Esophagus (tissue), 2 donors: ENCODE data around the gene SNTB2. TPM values are rescaled to one million over a fixed set of nuclear protein-coding genes. Genes with fewer than 3 reads are reported as not detected.

Experiments
- H3K27ac ChIP-seq, 2 donors: one replicate each; pipeline ENCODE4 v1.5.1; 2013; ENCODE audit warnings: low read depth in 2 of 2, mild to moderate bottlenecking in 2 of 2, inconsistent platforms in 1 of 2, low read length in 1 of 2, moderate library complexity in 1 of 2
- H3K27me3 ChIP-seq, 2 donors: one replicate each; pipeline ENCODE4 v1.6.1; 2013; ENCODE audit warnings: low read length in 2 of 2, control low read depth in 1 of 2, mild to moderate bottlenecking in 1 of 2; ENCODE audit not compliant: insufficient read depth in 2 of 2, control insufficient read depth in 1 of 2
- H3K36me3 ChIP-seq, 2 donors: one replicate each; pipeline ENCODE4 v1.6.1; 2013; ENCODE audit warnings: low read length in 1 of 2; ENCODE audit not compliant: control insufficient read depth in 2 of 2, insufficient read depth in 2 of 2
- H3K4me1 ChIP-seq, 2 donors: one replicate each; pipeline ENCODE4 v1.6.1; 2013; ENCODE audit warnings: low read length in 1 of 2; ENCODE audit not compliant: control insufficient read depth in 2 of 2, insufficient read depth in 2 of 2
- H3K4me3 ChIP-seq, 2 donors: one replicate each; pipeline ENCODE4 v1.5.1; 2013; ENCODE audit warnings: low read length in 2 of 2, mild to moderate bottlenecking in 2 of 2, low read depth in 1 of 2, moderate library complexity in 1 of 2
- H3K9me3 ChIP-seq, 2 donors: one replicate each; pipeline ENCODE4 v1.6.1; 2013; ENCODE audit warnings: mild to moderate bottlenecking in 2 of 2, low read depth in 1 of 2, low read length in 1 of 2, moderate library complexity in 1 of 2; ENCODE audit not compliant: control insufficient read depth in 2 of 2, insufficient read depth in 1 of 2
- WGBS, 2 donors: extraction: QIAGEN DNeasy Blood & Tissue Kit; methylation state at CpG; one replicate each; pipeline ENCODE4 v1.1.7; 2013; 5-methylcytosine and 5-hydroxymethylcytosine counted together
- polyA plus RNA-seq, 2 donors: library from polyadenylated mRNA; stranded (reverse); fragments of 200-250 nt; gene quantifications; one replicate each; pipeline ENCODE4 v1.2.3, GENCODE V29; 2013
- donor health status: healthy with polysubstance abuse.
- donor health status: Bipolar disorder and iron deficiency.

SNTB2 gene
- polyA plus RNA-seq, 2 donors: 4.3 to 4.4 TPM

DNA sequence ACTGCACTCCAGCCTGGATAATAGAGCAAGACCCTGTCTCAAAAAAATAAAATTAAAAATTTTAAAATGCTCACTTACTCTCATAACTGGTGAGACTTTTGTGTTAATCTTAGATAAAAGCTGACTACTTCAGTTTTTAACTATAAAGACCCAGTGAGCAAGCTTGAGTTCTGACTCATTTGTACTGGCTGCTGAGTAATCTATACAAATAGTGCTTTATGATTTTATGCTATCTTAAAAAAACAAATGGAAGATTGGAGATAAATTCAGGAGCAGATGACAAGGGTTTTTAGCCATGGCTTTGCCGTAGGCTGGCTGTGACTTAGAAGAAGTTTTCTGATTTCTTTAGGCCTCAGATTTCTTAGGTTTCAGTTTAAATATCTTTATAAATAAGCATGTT lies 30.5 kb downstream of the SNTB2 start:
- Histone ChIP-seq H3K27ac (no peak overlapping the region), H3K9me3 (no peaks in the 10 kb centered on the region), H3K4me1 (peaks cover 0 to 2% of the 10 kb centered on the region in 2 donors), H3K4me3 (no peak overlapping the region), H3K36me3 (no peaks in the 10 kb centered on the region), H3K27me3 (no peaks in the 10 kb centered on the region)
- WGBS, 2 donors: 20 to 38% methylated on average over 1 of the region's 1 CpG

DNA sequence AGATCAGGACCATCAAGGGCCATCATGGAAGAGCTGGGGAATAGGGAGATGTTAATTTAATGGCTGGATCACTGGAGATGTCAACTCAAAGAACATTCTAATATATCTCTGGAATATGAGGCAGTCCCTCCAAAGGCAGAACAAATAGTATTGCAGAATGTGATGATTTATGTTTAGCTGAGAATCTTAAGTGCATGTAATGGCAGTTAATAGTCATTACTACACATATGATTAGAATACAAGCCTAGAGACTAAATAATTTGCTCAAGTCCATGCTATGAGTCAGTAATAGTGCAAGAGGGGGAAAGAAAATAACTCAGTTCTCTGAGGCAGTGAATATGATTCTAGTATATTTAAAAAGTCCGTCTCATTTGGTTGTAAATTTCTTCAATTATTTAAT lies 32.3 kb downstream of the SNTB2 start:
- Histone ChIP-seq H3K36me3 (no peaks in the 10 kb centered on the region), H3K27ac (no peak overlapping the region), H3K4me3 (no peak overlapping the region), H3K27me3 (no peaks in the 10 kb centered on the region), H3K9me3 (no peaks in the 10 kb centered on the region), H3K4me1 (peaks cover 0 to 2% of the 10 kb centered on the region in 2 donors)
- 95 to 96% methylated on average over 1 of the region's 1 CpG for WGBS, 2 donors

DNA sequence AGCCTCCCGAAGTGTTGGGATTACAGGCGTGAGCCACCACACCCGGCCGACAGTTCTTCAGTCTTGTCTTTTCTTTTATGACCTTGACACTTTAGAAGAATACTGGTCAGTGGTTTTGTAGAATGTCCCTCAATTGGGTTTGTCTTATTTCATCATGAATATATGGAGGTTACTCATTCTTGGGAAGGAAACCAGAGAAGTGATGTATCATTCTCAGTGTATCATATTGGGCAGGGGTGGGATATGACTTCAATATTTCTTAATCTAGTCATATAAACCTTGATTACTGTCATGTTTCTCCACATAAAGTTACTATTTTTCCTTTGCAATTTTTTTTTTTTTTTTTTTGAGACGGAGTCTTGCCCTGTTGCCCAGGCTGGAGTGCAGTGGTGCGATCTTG lies 36.9 kb downstream of the SNTB2 start:
- no peak overlapping the region for H3K4me3 ChIP-seq
- no peaks in the 10 kb centered on the region for H3K36me3 ChIP-seq
- H3K27me3 ChIP-seq: no peaks in the 10 kb centered on the region
- peaks cover 0 to 2% of the 10 kb centered on the region in 2 donors for H3K4me1 ChIP-seq
- 93 to 97% methylated on average over 5 to 6 of the region's 6 CpGs for WGBS, 2 donors
- H3K9me3 ChIP-seq: no peaks in the 10 kb centered on the region
- no peak overlapping the region for H3K27ac ChIP-seq

DNA sequence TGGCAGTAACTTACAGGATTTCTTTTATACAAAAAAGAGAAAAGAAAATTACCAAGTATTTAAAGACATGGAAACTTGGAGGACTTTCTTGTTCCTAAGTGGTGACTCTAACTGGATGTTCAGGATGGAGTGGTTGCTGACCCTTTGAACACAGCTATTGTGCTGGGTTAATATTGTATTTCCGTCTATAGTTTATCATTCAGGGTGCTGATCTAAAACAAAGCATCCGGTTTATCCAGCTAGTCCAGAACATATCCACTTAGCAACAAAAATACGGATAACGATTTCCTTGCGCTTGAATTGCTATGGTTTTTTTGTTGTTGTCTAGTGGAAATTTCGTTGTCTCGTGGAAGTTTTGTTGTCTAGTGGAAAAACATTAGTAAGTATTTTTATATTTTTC lies 38.2 kb downstream of the SNTB2 start:
- peaks cover 0 to 2% of the 10 kb centered on the region in 2 donors for H3K4me1 ChIP-seq
- no peak overlapping the region for H3K27ac ChIP-seq
- H3K9me3 ChIP-seq: no peaks in the 10 kb centered on the region
- no peak overlapping the region for H3K4me3 ChIP-seq
- 73 to 77% methylated on average over 7 of the region's 7 CpGs for WGBS, 2 donors
- no peaks in the 10 kb centered on the region for H3K27me3 ChIP-seq
- no peaks in the 10 kb centered on the region for H3K36me3 ChIP-seq

DNA sequence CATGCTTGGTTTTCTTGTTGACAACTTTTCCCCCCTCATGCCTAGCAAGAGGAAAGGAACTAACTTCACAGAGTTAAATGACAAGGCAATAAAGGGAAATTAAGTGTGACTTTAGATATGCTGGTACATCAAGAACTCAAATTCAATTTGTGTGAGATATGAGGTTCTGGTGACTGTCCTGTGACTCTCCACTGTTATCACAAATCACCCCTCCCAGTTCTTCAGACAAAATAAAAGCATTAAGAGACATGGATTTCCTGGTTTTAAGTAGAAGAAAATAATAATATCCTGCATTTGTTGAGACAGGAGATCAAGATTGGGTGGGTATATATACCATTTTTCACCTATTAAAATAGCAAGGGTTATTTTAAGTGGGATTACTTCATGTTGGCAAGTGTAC lies 46.2 kb downstream of the SNTB2 start:
- H3K4me3 ChIP-seq: no peak overlapping the region
- no peaks in the 10 kb centered on the region for H3K27me3 ChIP-seq
- no peaks in the 10 kb centered on the region for H3K4me1 ChIP-seq
- no peak overlapping the region for H3K27ac ChIP-seq
- H3K9me3 ChIP-seq: no peaks in the 10 kb centered on the region
- H3K36me3 ChIP-seq: no peaks in the 10 kb centered on the region

DNA sequence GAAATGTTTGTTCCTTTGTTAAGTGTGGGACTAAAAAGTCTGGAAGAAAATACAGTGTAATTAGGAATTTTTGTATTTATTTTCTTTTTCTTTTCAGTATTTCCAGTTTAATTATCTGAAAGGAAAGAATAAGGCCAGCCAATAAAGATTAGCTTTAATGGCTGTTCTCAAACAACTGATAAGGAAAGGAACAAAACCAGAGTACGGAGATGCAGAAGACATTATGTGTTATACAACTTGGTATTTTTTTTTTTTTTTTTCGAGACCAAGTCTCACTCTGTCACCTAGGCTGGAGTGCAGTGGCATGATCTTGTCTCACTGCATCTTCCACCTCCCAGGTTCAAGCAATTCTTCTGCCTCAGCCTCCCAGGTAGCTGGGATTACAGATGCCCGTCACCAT lies 47.5 kb downstream of the SNTB2 start:
- no peaks in the 10 kb centered on the region for H3K36me3 ChIP-seq
- H3K27ac ChIP-seq: no peak overlapping the region
- H3K4me1 ChIP-seq: no peaks in the 10 kb centered on the region
- no peak overlapping the region for H3K4me3 ChIP-seq
- no peaks in the 10 kb centered on the region for H3K9me3 ChIP-seq
- WGBS, 2 donors: 82 to 93% methylated on average over 3 of the region's 3 CpGs
- H3K27me3 ChIP-seq: no peaks in the 10 kb centered on the region

DNA sequence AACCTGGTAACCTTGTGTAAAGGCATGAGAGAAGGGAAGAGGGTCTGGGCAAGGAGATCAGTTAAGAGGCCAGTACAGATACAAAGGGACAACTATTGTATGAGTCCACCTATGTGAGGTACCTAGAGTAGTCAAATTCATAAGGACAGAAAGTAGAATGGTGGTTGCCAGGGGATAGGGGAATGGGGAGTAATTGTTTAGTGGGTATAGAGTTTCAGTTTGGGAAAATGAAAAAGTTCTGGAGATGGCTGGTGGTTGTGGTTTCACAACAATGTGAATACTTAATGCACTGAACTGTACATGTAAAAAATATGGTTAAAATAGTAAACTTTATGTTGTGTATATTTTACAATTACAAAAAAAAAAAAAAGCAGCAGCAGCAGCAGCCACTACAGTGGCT lies 49.4 kb downstream of the SNTB2 start:
- Histone ChIP-seq H3K27me3 (no peaks in the 10 kb centered on the region), H3K36me3 (no peaks in the 10 kb centered on the region), H3K9me3 (no peaks in the 10 kb centered on the region), H3K4me1 (no peaks in the 10 kb centered on the region), H3K27ac (no peak overlapping the region), H3K4me3 (no peak overlapping the region)

DNA sequence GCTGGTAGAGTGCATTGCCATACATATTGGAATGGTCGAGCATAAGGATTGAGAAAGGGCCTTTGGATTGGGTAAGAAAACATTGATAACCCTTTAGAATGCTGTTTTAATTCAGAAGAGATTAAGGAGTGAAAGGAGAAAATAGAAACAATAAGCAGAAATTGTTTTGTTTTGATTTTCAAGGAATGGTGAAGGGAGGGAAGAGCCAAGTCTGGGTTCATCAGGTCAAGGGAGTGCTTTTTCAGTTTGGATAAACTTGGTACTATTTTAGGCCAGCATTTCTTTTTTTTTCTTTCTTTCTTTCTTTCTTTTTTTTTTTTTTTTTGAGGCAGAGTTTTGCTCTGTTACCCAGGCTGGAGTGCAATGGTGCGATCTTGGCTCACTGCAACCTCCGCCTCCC lies 50.3 kb downstream of the SNTB2 start:
- WGBS, 2 donors: 87 to 88% methylated on average over 3 of the region's 3 CpGs
- H3K9me3 ChIP-seq: no peaks in the 10 kb centered on the region
- H3K27me3 ChIP-seq: no peaks in the 10 kb centered on the region
- H3K4me3 ChIP-seq: no peak overlapping the region
- H3K36me3 ChIP-seq: no peaks in the 10 kb centered on the region
- peaks cover 0 to 2% of the 10 kb centered on the region in 2 donors for H3K4me1 ChIP-seq
- H3K27ac ChIP-seq: no peak overlapping the region

DNA sequence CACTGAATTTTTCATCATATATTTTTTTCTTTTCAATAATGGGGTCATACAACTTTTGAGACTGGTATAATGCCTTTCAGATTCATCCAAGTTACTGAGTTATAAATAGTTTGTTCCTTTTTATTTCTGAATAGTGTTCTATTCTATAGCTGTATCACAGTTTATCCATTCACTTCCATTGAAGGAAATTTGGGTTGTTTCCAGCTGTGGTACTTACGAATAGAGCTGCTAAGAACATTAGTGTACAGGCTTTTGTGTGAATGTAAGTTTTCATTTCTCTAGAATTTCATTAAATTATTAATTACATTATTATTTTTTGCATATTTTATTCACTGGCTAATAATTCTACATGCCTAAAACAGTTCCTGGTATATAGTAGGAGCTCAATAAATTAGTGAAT lies 52.9 kb downstream of the SNTB2 start:
- Histone ChIP-seq H3K9me3 (no peaks in the 10 kb centered on the region), H3K4me1 (peaks cover 0 to 2% of the 10 kb centered on the region in 2 donors), H3K27me3 (no peaks in the 10 kb centered on the region), H3K36me3 (no peaks in the 10 kb centered on the region), H3K4me3 (no peak overlapping the region), H3K27ac (no peak overlapping the region)
- 41 to 54% methylated on average over 1 of the region's 1 CpG for WGBS, 2 donors

DNA sequence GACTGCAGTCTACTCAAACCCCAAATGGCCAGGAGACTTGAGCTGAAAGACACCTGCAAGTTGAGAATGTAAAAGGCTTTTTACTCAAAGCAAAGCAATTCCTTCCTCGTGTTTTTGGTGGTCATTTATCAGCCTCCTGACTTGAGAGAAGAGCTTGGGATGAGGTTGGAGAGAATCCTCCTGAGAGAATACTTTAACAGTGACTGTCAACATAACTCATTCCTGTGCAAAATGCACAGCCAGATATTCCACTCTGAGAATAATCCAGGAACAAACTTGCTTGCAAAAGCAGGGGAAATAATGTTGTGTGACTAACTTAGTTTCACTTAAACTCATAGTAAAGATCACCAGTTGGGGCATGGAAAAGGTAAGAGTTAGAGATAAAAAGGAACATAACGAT lies 53.4 kb downstream of the SNTB2 start:
- H3K4me3 ChIP-seq: no peak overlapping the region
- 67% methylated on average over 2 of the region's 2 CpGs for WGBS, 2 donors
- no peaks in the 10 kb centered on the region for H3K27me3 ChIP-seq
- no peaks in the 10 kb centered on the region for H3K9me3 ChIP-seq
- no peak overlapping the region for H3K27ac ChIP-seq
- H3K36me3 ChIP-seq: no peaks in the 10 kb centered on the region
- peaks cover 0 to 2% of the 10 kb centered on the region in 2 donors for H3K4me1 ChIP-seq
